ENCODE data around the gene PDLIM3. TPM values are rescaled to one million over a fixed set of nuclear protein-coding genes. Genes with fewer than 3 reads are reported as not detected.
"Not testable (repeated sequence)": the region's sequence is repeated elsewhere in the genome, so short reads cannot be mapped to it uniquely, and the experiment has no call there.

Gene PDLIM3
- total RNA-seq, 1 donor from 2014 or later = 35.4 TPM

- no peak for DNase-seq (ENCODE audit: low read depth in 2 of 2)
These were observed 12.9 kb downstream of the PDLIM3 start for GRCh38 chr4:185522451-185522850.

DNA sequence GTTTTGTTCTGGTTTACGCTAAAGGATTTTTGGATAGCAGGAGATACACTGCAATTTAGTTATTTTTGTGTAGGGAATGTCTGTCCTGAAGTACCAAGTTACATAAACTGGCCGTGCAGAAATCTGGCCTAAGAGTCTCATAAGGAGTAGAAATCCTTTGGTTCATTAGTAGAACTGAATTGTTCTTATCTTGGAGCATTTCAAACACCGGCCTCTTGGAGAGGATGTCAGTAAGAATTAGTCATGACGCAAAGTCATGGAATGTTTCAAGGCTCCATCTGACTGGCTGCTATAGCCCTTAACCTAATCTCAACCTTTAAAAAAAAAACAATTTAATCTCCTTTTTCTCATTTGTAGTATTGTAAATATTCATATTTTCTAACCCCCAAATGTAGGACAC is 15.2 kb downstream of the PDLIM3 start:
- peak in 1 of 2 donors; percentile 43 for DNase-seq (ENCODE audit: low read depth in 2 of 2)

DNA sequence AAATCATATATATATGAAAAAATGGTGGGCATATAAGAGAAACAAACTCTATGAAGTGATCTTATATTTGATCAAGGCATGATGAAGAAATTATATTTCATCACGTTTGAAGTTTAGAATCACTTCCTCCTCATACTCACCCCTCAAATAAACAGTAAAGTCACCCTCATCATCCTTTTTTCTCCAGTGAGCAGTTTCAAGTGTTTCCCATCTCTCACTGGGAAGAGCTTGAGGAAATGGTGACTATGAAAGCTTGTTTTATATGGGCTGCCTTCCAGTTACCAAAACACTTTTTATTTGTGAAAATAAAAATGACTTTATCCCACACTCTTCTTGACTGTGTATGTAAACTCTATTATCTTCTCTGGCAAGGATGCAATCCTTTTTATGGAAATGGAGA is 16.8 kb downstream of the PDLIM3 start:
- DNase-seq (ENCODE audit: low read depth in 2 of 2) = peak in 1 of 2 donors; percentile 28

GRCh38 chr4:185518069-185518468 is 17.2 kb downstream of the PDLIM3 start:
- DNase-seq (ENCODE audit: low read depth in 2 of 2) = no peak

- DNase-seq (ENCODE audit: low read depth in 2 of 2) = no peak
These were observed 20.1 kb downstream of the PDLIM3 start for GRCh38 chr4:185515248-185515647.

GRCh38 chr4:185514182-185514697 is 21.1 kb downstream of the PDLIM3 start:
- DNase-seq (ENCODE audit: low read depth in 2 of 2) = no peak

DNA sequence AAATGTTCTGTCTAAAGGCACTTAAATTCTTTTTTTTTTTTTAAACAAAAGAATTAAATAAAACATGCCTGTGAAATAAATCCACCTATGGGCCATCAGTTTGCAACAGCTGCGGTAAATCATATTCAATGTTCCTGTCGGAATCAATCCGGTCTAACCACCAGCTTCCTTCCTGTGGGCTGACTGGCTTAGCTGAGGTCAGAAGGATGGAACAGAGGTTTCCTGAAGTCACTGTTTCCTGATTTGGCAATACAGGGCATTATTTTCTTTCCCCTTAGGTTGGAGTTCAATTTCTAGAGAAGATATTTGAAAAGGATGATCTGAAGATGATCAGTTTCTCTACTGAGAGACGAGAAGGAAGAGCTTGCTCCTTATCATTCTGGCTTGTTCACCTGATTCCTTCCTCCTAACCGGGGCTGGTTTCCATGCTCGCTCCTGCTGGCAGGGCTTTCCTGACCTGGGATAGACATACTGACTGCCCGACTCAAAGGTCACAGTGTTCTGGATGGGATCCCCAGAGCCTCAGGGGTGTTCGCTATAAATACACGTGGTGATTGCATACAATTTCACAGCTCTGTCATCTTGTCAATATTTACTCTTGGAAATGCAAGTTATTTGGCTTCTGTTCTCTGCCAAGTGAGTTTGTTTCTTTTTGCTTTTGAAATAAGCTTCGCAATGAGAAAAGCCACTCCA is 21.7 kb downstream of the PDLIM3 start:
- DNase-seq (ENCODE audit: low read depth in 2 of 2) = peak; percentile 94 to 99

- DNase-seq (ENCODE audit: low read depth in 2 of 2) = peak in 1 of 2 donors; percentile 26
These were observed 22.8 kb downstream of the PDLIM3 start for GRCh38 chr4:185512516-185512915.

DNA sequence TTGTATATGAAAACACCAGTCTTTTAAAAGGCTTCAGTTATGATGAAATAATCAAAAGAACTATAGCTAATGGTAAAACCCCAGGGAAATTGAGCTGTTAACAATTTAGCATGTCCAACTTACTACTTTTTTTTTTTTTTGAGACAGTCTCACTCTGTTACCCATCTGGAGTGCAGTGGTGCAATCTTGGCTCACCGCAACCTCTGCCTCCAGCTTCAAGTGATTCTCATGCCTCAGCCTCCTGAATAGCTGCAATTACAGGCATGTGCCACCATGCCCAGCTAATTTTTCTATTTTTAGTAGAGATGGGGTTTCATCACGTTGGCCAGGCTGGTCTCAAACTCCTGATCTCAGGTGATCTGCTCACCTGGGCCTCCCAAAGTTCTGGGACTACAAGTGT is 24.1 kb downstream of the PDLIM3 start:
- DNase-seq (ENCODE audit: low read depth in 2 of 2) = not testable (repeated sequence)

GRCh38 chr4:185510806-185511205 is 24.5 kb downstream of the PDLIM3 start:
- DNase-seq (ENCODE audit: low read depth in 2 of 2) = no peak

DNA sequence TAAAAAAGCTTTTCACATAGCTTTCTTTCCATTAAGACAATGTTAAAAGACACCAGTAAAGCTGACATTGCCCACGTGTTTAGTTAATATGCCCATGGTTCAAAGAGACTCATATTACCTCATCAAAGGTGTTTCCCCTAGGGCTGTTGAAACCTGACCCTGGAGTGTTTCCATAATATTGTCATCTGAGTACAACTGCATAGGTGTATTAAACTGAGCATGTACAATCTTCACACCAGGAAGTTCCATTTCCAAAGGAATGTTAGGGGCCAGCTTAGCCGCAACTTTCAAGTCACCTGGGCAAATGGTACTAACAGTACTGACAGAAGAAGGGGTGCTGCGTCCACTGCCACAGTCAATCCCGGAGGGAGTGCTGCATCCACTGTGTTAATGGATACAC is 27.1 kb downstream of the PDLIM3 start:
- DNase-seq (ENCODE audit: low read depth in 2 of 2) = no peak

- DNase-seq (ENCODE audit: low read depth in 2 of 2) = no peak
These were observed 28.9 kb downstream of the PDLIM3 start for GRCh38 chr4:185506422-185506821.

- DNase-seq (ENCODE audit: low read depth in 2 of 2) = peak; percentile 68 to 88
These were observed 30.9 kb downstream of the PDLIM3 start for GRCh38 chr4:185504098-185505047.

DNA sequence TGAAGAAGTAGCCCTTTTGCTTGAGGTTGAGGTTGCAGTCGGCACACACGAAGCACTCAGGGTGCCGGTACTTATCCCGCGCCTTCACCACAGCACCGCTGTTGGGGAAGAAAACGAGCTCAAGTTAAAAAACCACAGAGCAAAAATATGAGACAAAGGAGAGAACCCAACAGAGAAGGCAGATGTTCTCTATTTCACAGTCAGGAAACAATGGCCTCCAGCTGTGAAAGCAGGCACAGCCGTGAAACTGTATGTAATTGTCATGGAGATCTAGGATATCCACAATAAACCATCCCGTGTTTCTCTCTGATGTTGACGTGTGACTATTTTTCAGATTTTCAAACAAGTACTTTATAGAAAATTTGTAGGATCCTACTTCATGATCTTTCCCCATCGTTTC is 32.9 kb downstream of the PDLIM3 start:
- DNase-seq (ENCODE audit: low read depth in 2 of 2) = no peak

GRCh38 chr4:185500576-185500975 is 34.7 kb downstream of the PDLIM3 start:
- no peak for DNase-seq (ENCODE audit: low read depth in 2 of 2)

- no peak for DNase-seq (ENCODE audit: low read depth in 2 of 2)
These were observed 35.3 kb downstream of the PDLIM3 start for GRCh38 chr4:185500035-185500434.

DNA sequence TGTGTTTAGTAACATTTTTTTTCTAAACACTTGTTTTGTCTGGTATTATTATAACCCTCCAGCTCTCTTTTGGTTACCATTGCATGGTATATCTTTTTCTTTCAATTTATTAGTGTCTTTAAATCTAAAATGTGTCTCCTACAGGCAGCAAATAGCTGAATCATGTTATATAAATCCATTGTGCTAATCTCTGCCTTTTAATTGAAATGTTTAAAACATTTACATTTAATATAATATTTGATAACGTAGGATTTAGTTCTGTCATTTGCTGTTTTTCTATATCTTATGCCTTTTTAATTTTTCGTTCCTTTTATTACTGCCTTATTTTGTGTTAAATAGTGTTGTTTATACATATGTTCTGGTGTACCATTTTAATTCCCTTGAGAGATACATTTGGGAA is 46.7 kb downstream of the PDLIM3 start:
- DNase-seq (ENCODE audit: low read depth in 2 of 2) = no peak

- no peak for DNase-seq (ENCODE audit: low read depth in 2 of 2)
These were observed 53.9 kb downstream of the PDLIM3 start for GRCh38 chr4:185481401-185481800.

DNA sequence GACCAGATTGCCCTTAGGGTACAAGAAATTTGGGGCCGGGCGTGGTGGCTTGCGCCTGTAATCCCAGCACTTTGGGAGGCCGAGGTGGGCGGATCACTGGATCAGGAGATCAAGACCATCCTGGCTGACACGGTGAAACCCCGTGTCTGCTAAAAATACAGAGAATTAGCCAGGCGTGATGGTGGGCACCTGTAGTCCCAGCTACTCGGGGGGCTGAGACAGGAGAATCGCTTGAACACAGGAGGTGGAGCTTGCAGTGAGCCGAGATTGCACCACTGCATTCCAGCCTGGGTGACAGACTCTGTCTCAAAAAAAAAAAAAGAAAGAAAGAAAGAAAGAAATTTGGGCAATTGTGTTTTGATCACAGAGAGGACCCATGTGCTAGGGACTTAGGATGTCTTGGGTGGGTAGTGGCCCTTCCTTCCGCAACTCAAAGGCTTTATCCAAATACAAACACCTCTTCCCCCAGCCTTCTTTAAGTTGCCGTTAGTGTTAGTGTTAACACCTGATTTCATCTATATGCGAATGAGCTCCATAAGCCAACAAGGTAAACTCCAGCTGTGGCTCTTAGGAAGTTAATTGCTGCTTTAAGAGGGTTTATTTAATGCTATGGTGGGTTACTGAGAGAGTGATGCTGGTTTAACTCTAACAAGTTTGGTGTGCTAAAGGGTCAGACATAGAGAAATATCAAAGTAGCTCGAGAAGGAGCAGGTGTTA is 55.1 kb downstream of the PDLIM3 start:
- DNase-seq (ENCODE audit: low read depth in 2 of 2) = no peak

DNA sequence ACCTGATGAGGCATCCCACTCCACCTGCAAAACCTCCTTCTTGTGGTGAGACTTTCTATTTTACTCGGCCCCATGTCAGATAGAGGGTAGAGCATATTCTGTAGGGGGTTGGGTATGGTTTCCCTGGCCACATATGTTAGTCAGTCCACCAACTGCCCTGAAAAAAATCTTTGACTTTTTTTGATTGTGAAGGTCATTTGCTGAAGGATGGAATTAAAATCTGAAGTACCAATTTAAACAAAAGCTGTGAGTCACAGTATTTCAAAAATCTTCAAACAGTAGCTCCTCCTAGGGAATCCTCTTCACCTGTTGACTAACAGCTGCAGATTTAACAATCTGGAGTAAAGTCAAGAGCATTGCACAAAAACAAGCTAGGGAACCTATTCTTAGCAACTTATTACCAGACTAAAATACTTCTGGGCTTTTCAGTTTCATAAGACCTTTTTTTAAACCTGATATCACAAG is 55.8 kb downstream of the PDLIM3 start:
- DNase-seq (ENCODE audit: low read depth in 2 of 2) = no peak

DNA sequence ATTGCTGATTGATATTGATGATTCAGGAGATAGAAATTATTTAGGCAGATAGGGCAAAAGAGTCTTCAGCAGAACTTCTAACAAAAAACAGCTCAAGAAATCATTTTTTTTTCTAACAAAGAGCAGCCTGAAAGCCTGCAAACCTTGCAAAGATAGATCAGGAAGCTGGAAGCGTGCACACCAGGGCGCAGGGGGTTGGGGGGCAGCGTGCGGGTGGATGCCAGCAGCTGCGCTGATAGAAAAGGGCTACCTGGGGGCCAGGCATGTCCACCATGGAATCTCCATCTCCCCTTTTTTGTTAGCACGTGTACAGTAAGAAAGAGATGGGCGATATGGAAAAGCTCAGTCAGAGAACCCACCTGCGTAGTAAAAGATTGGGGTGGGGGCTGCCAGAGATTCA is 62.1 kb downstream of the PDLIM3 start:
- no peak for DNase-seq (ENCODE audit: low read depth in 2 of 2)

DNA sequence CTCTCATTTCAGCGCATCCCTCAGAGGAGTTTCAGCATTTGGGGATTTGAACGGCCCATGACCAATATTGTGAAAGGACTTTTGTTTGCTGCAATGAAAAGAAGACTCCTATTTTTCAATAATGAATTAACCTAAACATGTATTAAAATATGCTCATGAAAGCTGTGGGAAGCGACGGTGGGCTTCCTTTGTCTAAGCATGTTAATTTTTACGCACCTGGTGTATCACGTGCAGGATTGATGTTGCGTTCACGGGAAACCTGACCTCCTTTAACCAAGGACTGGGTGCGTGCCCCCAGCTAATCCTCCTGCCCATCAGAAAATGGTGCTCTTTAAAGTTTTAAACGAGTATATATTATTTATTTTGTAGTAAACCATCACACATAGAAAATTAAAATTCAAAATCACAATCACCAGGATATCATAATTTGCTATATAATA is 63.2 kb downstream of the PDLIM3 start:
- no peak for DNase-seq (ENCODE audit: low read depth in 2 of 2)

Data from dermis microvascular lymphatic vessel endothelial cell (primary cell).